Measurements from ENCODE around the gene HOXD3.

The HOXD3 gene

GRCh38 chr2:176126929-176127773, 30.0 kb upstream of the HOXD3 start:
- no peaks in the 10 kb centered on the region for H3K36me3 ChIP-seq (ENCODE audit: insufficient read depth, low read length)
- no peaks in the 10 kb centered on the region for H3K9me3 ChIP-seq (ENCODE audit: control insufficient read depth, insufficient read depth, low read length)
- 0 out of 2 replicates have a peak, but pooled peaks cover under 1% of the 10 kb centered on the region for H3K4me1 ChIP-seq (ENCODE audit: insufficient read depth, low read length)
- no peak overlapping the region for H3K9ac ChIP-seq (ENCODE audit: low read depth, low read length)

GRCh38 chr2:176127774-176128072, 29.4 kb upstream of the HOXD3 start:
- no peak overlapping the region for H3K9ac ChIP-seq (ENCODE audit: low read depth, low read length)

GRCh38 chr2:176128172-176128981, 28.7 kb upstream of the HOXD3 start:
- Histone ChIP-seq H3K36me3 (ENCODE audit: insufficient read depth, low read length) (no peaks in the 10 kb centered on the region), H3K9ac (ENCODE audit: low read depth, low read length) (peak overlapping the region; percentile 32; the same call in 1 of the 2 replicates)

More at GRCh38 chr2:176127774-176128072, 29.4 kb upstream of the HOXD3 start:
- no peaks in the 10 kb centered on the region for H3K36me3 ChIP-seq (ENCODE audit: insufficient read depth, low read length)
- no peaks in the 10 kb centered on the region for H3K9me3 ChIP-seq (ENCODE audit: control insufficient read depth, insufficient read depth, low read length)
- H3K4me1 ChIP-seq (ENCODE audit: insufficient read depth, low read length) = 0 out of 2 replicates have a peak, but pooled peaks cover 3% of the 10 kb centered on the region

GRCh38 chr2:176128982-176129796, 27.9 kb upstream of the HOXD3 start, which contains the start of gene HOXD8:
TSS of gene HOXD8 (plus strand) at chr2:176129705. CDS start at chr2:176130367, 662 bp downstream.
- Histone ChIP-seq H3K9me3 (ENCODE audit: control insufficient read depth, insufficient read depth, low read length) (no peaks in the 10 kb centered on the region), H3K9ac (ENCODE audit: low read depth, low read length) (peak within 1 kb of the TSS; percentile 32; the same call in 1 of the 2 replicates), H3K36me3 (ENCODE audit: insufficient read depth, low read length) (no peaks in the 10 kb centered on the region), H3K4me1 (ENCODE audit: insufficient read depth, low read length) (0 out of 2 replicates have a peak, but pooled peaks cover 3% of the 10 kb centered on the region)

More at GRCh38 chr2:176128172-176128981, 28.7 kb upstream of the HOXD3 start:
- 0 out of 2 replicates have a peak, but pooled peaks cover 3% of the 10 kb centered on the region for H3K4me1 ChIP-seq (ENCODE audit: insufficient read depth, low read length)
- no peaks in the 10 kb centered on the region for H3K9me3 ChIP-seq (ENCODE audit: control insufficient read depth, insufficient read depth, low read length)

GRCh38 chr2:176129813-176130146, 27.3 kb upstream of the HOXD3 start:
- H3K4me1 ChIP-seq (ENCODE audit: insufficient read depth, low read length) = 0 out of 2 replicates have a peak, but pooled peaks cover 3% of the 10 kb centered on the region
- H3K9me3 ChIP-seq (ENCODE audit: control insufficient read depth, insufficient read depth, low read length) = no peaks in the 10 kb centered on the region

GRCh38 chr2:176130147-176130956, 26.8 kb upstream of the HOXD3 start:
- 0 out of 2 replicates have a peak, but pooled peaks cover 3% of the 10 kb centered on the region for H3K4me1 ChIP-seq (ENCODE audit: insufficient read depth, low read length)
- H3K36me3 ChIP-seq (ENCODE audit: insufficient read depth, low read length) = no peaks in the 10 kb centered on the region
- no peaks in the 10 kb centered on the region; the same call in 1 of the 2 replicates for H3K9me3 ChIP-seq (ENCODE audit: control insufficient read depth, insufficient read depth, low read length)
- peak overlapping the region; percentile 28; the same call in 1 of the 2 replicates for H3K9ac ChIP-seq (ENCODE audit: low read depth, low read length)

More at GRCh38 chr2:176129813-176130146, 27.3 kb upstream of the HOXD3 start:
- H3K9ac ChIP-seq (ENCODE audit: low read depth, low read length) = peak overlapping the region; percentile 28; the same call in 1 of the 2 replicates
- no peaks in the 10 kb centered on the region for H3K36me3 ChIP-seq (ENCODE audit: insufficient read depth, low read length)

- Histone ChIP-seq H3K9ac (ENCODE audit: low read depth, low read length) (no peak overlapping the region; the same call in 1 of the 2 replicates), H3K9me3 (ENCODE audit: control insufficient read depth, insufficient read depth, low read length) (no peaks in the 10 kb centered on the region; the same call in 1 of the 2 replicates), H3K36me3 (ENCODE audit: insufficient read depth, low read length) (no peaks in the 10 kb centered on the region), H3K4me1 (ENCODE audit: insufficient read depth, low read length) (0 out of 2 replicates have a peak, but pooled peaks cover 3% of the 10 kb centered on the region)
These were observed 25.9 kb upstream of the HOXD3 start for GRCh38 chr2:176130957-176131847.

- Histone ChIP-seq H3K9me3 (ENCODE audit: control insufficient read depth, insufficient read depth, low read length) (no peaks in the 10 kb centered on the region; the same call in 1 of the 2 replicates), H3K36me3 (ENCODE audit: insufficient read depth, low read length) (no peaks in the 10 kb centered on the region), H3K4me1 (ENCODE audit: insufficient read depth, low read length) (0 out of 2 replicates have a peak, but pooled peaks cover 3% of the 10 kb centered on the region), H3K9ac (ENCODE audit: low read depth, low read length) (no peak overlapping the region)
These were observed 25.3 kb upstream of the HOXD3 start for GRCh38 chr2:176131848-176132158.

GRCh38 chr2:176132205-176133171, 24.6 kb upstream of the HOXD3 start:
- no peaks in the 10 kb centered on the region; the same call in 1 of the 2 replicates for H3K9me3 ChIP-seq (ENCODE audit: control insufficient read depth, insufficient read depth, low read length)
- 0 out of 2 replicates have a peak, but pooled peaks cover 3% of the 10 kb centered on the region for H3K4me1 ChIP-seq (ENCODE audit: insufficient read depth, low read length)
- H3K9ac ChIP-seq (ENCODE audit: low read depth, low read length) = no peak overlapping the region
- no peaks in the 10 kb centered on the region for H3K36me3 ChIP-seq (ENCODE audit: insufficient read depth, low read length)

- H3K9me3 ChIP-seq (ENCODE audit: control insufficient read depth, insufficient read depth, low read length) = no peaks in the 10 kb centered on the region; the same call in 1 of the 2 replicates
- no peak overlapping the region for H3K9ac ChIP-seq (ENCODE audit: low read depth, low read length)
- no peaks in the 10 kb centered on the region for H3K36me3 ChIP-seq (ENCODE audit: insufficient read depth, low read length)
- 0 out of 2 replicates have a peak, but pooled peaks cover 3% of the 10 kb centered on the region for H3K4me1 ChIP-seq (ENCODE audit: insufficient read depth, low read length)
These were observed 23.7 kb upstream of the HOXD3 start for GRCh38 chr2:176133389-176133788.

GRCh38 chr2:176134035-176134434, 23.1 kb upstream of the HOXD3 start:
- Histone ChIP-seq H3K4me1 (ENCODE audit: insufficient read depth, low read length) (0 out of 2 replicates have a peak, but pooled peaks cover 3% of the 10 kb centered on the region), H3K9me3 (ENCODE audit: control insufficient read depth, insufficient read depth, low read length) (no peaks in the 10 kb centered on the region; the same call in 1 of the 2 replicates), H3K9ac (ENCODE audit: low read depth, low read length) (no peak overlapping the region), H3K36me3 (ENCODE audit: insufficient read depth, low read length) (no peaks in the 10 kb centered on the region)

Data from ES-I3 (cell line).